GM12878 (cell line): ENCODE measurements around the gene IRF6.

Source experiments
- EGR1 ChIP-seq, 2 experiments: IDR thresholded peaks; 1 replicate in 1 of 2; 2 replicates in 1 of 2; pipeline ENCODE4 v1.6.1; 2011 to 2012; ENCODE audit warnings: low read depth in 2 of 2, low read length in 2 of 2, borderline replicate concordance in 1 of 2, mild to moderate bottlenecking in 1 of 2, moderate library complexity in 1 of 2
- EP300 ChIP-seq, 2 experiments: fragments of 150-350 bp in 1 of 2; IDR thresholded peaks; 2 replicates each; pipeline ENCODE4 v1.6.1; 2011 to 2012; ENCODE audit warnings: low read depth in 2 of 2, low read length in 2 of 2, borderline replicate concordance in 1 of 2, improper control_type of control experiment in 1 of 2, inconsistent platforms in 1 of 2; ENCODE audit not compliant: control insufficient read depth in 1 of 2
- EZH2 ChIP-seq: IDR thresholded peaks from 2 replicates; pipeline ENCODE4 v1.6.1; 2012; ENCODE audit warnings: low read depth, mild to moderate bottlenecking, control low read depth, inconsistent platforms, low read length, borderline replicate concordance; ENCODE audit not compliant: control insufficient read depth
- FOXM1 ChIP-seq: IDR thresholded peaks from 2 replicates; pipeline ENCODE4 v1.6.1; 2012; ENCODE audit warnings: low read depth, mild to moderate bottlenecking, inconsistent platforms, low read length, moderate library complexity
- POLR2AphosphoS5 ChIP-seq: IDR thresholded peaks from 2 replicates; pipeline ENCODE4 v1.6.1; 2011; ENCODE audit warnings: mild to moderate bottlenecking, low read length, inconsistent platforms
- USF2 ChIP-seq: IDR thresholded peaks from 2 replicates; pipeline ENCODE4 v1.6.1; 2011; ENCODE audit warnings: low read depth, low read length, improper control_type of control experiment, borderline replicate concordance
- YBX1 ChIP-seq: fragments of 450-650 bp; IDR thresholded peaks from 2 replicates; pipeline ENCODE4 v1.6.1; 2016; ENCODE audit warnings: antibody characterized with exemption
- TF ChIP-seq, protein P1 (sequence below), 3 experiments: IDR thresholded peaks in 2 of 3; conservative IDR thresholded peaks in 1 of 3; 2 replicates each; pipeline ENCODE4 v1.5.1; 2011; ENCODE audit warnings: low read depth in 3 of 3, low read length in 3 of 3, mild to moderate bottlenecking in 3 of 3, control low read depth in 2 of 3, moderate library complexity in 2 of 3, inconsistent platforms in 1 of 3, mixed read lengths in 1 of 3; ENCODE audit not compliant: control insufficient read depth in 2 of 3, insufficient read depth in 1 of 3; ENCODE audit errors: extremely low read depth in 1 of 3
- TF ChIP-seq, protein P2 (sequence below): fragments of 450-650 bp; IDR thresholded peaks from 2 replicates; pipeline ENCODE4 v1.6.1; 2017; ENCODE audit warnings: low read depth, mild to moderate bottlenecking, moderate library complexity
- TF ChIP-seq, protein P3 (sequence below): fragments of 450-650 bp; IDR thresholded peaks from 2 replicates; pipeline ENCODE4 v1.6.1; 2017; ENCODE audit warnings: mild to moderate bottlenecking, low read depth, inconsistent platforms; ENCODE audit not compliant: poor library complexity, severe bottlenecking
- TF ChIP-seq, protein P4 (sequence below): IDR thresholded peaks from 2 replicates; pipeline ENCODE4 v1.6.1; 2012; ENCODE audit warnings: low read depth, low read length, improper control_type of control experiment
- TF ChIP-seq, protein P5 (sequence below): IDR thresholded peaks from 2 replicates; pipeline ENCODE4 v1.6.1; 2012; ENCODE audit warnings: mild to moderate bottlenecking, low read depth, low read length

GRCh38 chr1:209830722-209831121 lies 24.8 kb upstream of the IRF6 start:
- TF ChIP-seq EP300 (IDR thresholded peaks at IDR 0.05; ENCODE audit: borderline replicate concordance in 1 of 2, control insufficient read depth in 1 of 2, low read depth in 2 of 2, low read length in 2 of 2) (no peak), USF2 (no peak), FOXM1 (no peak), EGR1 (IDR thresholded peaks at IDR 0.05; ENCODE audit: borderline replicate concordance in 1 of 2, low read depth in 2 of 2, low read length in 2 of 2) (no peak), EZH2 (no peak), POLR2AphosphoS5 (no peak), YBX1 (no peak)
- TF ChIP-seq, protein P1, sequence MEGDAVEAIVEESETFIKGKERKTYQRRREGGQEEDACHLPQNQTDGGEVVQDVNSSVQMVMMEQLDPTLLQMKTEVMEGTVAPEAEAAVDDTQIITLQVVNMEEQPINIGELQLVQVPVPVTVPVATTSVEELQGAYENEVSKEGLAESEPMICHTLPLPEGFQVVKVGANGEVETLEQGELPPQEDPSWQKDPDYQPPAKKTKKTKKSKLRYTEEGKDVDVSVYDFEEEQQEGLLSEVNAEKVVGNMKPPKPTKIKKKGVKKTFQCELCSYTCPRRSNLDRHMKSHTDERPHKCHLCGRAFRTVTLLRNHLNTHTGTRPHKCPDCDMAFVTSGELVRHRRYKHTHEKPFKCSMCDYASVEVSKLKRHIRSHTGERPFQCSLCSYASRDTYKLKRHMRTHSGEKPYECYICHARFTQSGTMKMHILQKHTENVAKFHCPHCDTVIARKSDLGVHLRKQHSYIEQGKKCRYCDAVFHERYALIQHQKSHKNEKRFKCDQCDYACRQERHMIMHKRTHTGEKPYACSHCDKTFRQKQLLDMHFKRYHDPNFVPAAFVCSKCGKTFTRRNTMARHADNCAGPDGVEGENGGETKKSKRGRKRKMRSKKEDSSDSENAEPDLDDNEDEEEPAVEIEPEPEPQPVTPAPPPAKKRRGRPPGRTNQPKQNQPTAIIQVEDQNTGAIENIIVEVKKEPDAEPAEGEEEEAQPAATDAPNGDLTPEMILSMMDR (IDR thresholded peaks at IDR 0.05 in 2 of 3, conservative IDR thresholded peaks at IDR 0.05 in 1 of 3; ENCODE audit: control insufficient read depth in 2 of 3, extremely low read depth in 1 of 3, insufficient read depth in 1 of 3, low read depth in 3 of 3, low read length in 3 of 3): no peak
- TF ChIP-seq, protein P2, sequence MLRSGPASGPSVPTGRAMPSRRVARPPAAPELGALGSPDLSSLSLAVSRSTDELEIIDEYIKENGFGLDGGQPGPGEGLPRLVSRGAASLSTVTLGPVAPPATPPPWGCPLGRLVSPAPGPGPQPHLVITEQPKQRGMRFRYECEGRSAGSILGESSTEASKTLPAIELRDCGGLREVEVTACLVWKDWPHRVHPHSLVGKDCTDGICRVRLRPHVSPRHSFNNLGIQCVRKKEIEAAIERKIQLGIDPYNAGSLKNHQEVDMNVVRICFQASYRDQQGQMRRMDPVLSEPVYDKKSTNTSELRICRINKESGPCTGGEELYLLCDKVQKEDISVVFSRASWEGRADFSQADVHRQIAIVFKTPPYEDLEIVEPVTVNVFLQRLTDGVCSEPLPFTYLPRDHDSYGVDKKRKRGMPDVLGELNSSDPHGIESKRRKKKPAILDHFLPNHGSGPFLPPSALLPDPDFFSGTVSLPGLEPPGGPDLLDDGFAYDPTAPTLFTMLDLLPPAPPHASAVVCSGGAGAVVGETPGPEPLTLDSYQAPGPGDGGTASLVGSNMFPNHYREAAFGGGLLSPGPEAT: no peak
- TF ChIP-seq, protein P3, sequence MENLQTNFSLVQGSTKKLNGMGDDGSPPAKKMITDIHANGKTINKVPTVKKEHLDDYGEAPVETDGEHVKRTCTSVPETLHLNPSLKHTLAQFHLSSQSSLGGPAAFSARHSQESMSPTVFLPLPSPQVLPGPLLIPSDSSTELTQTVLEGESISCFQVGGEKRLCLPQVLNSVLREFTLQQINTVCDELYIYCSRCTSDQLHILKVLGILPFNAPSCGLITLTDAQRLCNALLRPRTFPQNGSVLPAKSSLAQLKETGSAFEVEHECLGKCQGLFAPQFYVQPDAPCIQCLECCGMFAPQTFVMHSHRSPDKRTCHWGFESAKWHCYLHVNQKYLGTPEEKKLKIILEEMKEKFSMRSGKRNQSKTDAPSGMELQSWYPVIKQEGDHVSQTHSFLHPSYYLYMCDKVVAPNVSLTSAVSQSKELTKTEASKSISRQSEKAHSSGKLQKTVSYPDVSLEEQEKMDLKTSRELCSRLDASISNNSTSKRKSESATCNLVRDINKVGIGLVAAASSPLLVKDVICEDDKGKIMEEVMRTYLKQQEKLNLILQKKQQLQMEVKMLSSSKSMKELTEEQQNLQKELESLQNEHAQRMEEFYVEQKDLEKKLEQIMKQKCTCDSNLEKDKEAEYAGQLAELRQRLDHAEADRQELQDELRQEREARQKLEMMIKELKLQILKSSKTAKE: no peak
- TF ChIP-seq, protein P4, sequence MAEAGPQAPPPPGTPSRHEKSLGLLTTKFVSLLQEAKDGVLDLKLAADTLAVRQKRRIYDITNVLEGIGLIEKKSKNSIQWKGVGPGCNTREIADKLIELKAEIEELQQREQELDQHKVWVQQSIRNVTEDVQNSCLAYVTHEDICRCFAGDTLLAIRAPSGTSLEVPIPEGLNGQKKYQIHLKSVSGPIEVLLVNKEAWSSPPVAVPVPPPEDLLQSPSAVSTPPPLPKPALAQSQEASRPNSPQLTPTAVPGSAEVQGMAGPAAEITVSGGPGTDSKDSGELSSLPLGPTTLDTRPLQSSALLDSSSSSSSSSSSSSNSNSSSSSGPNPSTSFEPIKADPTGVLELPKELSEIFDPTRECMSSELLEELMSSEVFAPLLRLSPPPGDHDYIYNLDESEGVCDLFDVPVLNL: no peak
- TF ChIP-seq, protein P5, sequence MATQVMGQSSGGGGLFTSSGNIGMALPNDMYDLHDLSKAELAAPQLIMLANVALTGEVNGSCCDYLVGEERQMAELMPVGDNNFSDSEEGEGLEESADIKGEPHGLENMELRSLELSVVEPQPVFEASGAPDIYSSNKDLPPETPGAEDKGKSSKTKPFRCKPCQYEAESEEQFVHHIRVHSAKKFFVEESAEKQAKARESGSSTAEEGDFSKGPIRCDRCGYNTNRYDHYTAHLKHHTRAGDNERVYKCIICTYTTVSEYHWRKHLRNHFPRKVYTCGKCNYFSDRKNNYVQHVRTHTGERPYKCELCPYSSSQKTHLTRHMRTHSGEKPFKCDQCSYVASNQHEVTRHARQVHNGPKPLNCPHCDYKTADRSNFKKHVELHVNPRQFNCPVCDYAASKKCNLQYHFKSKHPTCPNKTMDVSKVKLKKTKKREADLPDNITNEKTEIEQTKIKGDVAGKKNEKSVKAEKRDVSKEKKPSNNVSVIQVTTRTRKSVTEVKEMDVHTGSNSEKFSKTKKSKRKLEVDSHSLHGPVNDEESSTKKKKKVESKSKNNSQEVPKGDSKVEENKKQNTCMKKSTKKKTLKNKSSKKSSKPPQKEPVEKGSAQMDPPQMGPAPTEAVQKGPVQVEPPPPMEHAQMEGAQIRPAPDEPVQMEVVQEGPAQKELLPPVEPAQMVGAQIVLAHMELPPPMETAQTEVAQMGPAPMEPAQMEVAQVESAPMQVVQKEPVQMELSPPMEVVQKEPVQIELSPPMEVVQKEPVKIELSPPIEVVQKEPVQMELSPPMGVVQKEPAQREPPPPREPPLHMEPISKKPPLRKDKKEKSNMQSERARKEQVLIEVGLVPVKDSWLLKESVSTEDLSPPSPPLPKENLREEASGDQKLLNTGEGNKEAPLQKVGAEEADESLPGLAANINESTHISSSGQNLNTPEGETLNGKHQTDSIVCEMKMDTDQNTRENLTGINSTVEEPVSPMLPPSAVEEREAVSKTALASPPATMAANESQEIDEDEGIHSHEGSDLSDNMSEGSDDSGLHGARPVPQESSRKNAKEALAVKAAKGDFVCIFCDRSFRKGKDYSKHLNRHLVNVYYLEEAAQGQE: no peak
